ENCODE results near the gene ERBB4.

GRCh38 chr2:212197776-212198175 is 340.8 kb downstream of the ERBB4 start:
- TF ChIP-seq POLR2A (IDR thresholded peaks at IDR 0.05; ENCODE audit: low read depth, low read length) = no peak
- no peak for TF ChIP-seq POLR2AphosphoS5 (IDR thresholded peaks at IDR 0.05; ENCODE audit: low read depth, low read length)

Data from GM12891 (cell line).